ENCODE measurements around the gene CEP57. TPM values are rescaled to one million over a fixed set of nuclear protein-coding genes. Genes with fewer than 3 reads are reported as not detected.

The CEP57 gene
- total and polyA plus RNA-seq, 2 of the 13 experiments (the other 11 are each of a cell fraction or from before 2014, with no cell fraction given): 34.3 to 59.4 TPM

- TF ChIP-seq UBTF (CRISPR knock-in tag; IDR thresholded peaks at IDR 0.05): peak; percentile 92; the same call in 1 of the 2 replicates
- no peak; the same call in 1 of the 2 replicates for TF ChIP-seq HES4 (CRISPR knock-in tag; IDR thresholded peaks at IDR 0.05; ENCODE audit: borderline replicate concordance)
- TF ChIP-seq, protein P1, sequence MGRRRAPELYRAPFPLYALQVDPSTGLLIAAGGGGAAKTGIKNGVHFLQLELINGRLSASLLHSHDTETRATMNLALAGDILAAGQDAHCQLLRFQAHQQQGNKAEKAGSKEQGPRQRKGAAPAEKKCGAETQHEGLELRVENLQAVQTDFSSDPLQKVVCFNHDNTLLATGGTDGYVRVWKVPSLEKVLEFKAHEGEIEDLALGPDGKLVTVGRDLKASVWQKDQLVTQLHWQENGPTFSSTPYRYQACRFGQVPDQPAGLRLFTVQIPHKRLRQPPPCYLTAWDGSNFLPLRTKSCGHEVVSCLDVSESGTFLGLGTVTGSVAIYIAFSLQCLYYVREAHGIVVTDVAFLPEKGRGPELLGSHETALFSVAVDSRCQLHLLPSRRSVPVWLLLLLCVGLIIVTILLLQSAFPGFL (CRISPR knock-in tag; IDR thresholded peaks at IDR 0.05): no peak
- TF ChIP-seq ZNF280B (CRISPR knock-in tag; IDR thresholded peaks at IDR 0.05; ENCODE audit: borderline replicate concordance): peak; percentile 68; the same call in 1 of the 2 replicates
- no peak for TF ChIP-seq DBP (CRISPR knock-in tag; IDR thresholded peaks at IDR 0.05; ENCODE audit: not compliant biosample characterization)
- peak; percentile 97 for TF ChIP-seq SPEN (CRISPR knock-in tag; IDR thresholded peaks at IDR 0.05; ENCODE audit: low read depth)
- TF ChIP-seq NFAT5 (CRISPR knock-in tag; IDR thresholded peaks at IDR 0.05): no peak
- no peak for TF ChIP-seq HNRNPUL1 (IDR thresholded peaks at IDR 0.05; ENCODE audit: low read depth, low read length)
- TF ChIP-seq HOXD1 (CRISPR knock-in tag; IDR thresholded peaks at IDR 0.05): no peak
- TF ChIP-seq ZNF703 (CRISPR knock-in tag; IDR thresholded peaks at IDR 0.05; ENCODE audit: borderline replicate concordance): peak; percentile 90; the same call in 1 of the 2 replicates
- TF ChIP-seq ZNF562 (CRISPR knock-in tag; IDR thresholded peaks at IDR 0.05; ENCODE audit: borderline replicate concordance): no peak
- TF ChIP-seq, protein P2, sequence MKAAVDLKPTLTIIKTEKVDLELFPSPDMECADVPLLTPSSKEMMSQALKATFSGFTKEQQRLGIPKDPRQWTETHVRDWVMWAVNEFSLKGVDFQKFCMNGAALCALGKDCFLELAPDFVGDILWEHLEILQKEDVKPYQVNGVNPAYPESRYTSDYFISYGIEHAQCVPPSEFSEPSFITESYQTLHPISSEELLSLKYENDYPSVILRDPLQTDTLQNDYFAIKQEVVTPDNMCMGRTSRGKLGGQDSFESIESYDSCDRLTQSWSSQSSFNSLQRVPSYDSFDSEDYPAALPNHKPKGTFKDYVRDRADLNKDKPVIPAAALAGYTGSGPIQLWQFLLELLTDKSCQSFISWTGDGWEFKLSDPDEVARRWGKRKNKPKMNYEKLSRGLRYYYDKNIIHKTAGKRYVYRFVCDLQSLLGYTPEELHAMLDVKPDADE (CRISPR knock-in tag; IDR thresholded peaks at IDR 0.05): no peak
- no peak for TF ChIP-seq NFE2L1 (CRISPR knock-in tag; IDR thresholded peaks at IDR 0.05; ENCODE audit: borderline replicate concordance)
- TF ChIP-seq ZNF235 (CRISPR knock-in tag; IDR thresholded peaks at IDR 0.05; ENCODE audit: borderline replicate concordance): no peak
- TF ChIP-seq MED1 (CRISPR knock-in tag; IDR thresholded peaks at IDR 0.05): peak; percentile 55; the same call in 1 of the 2 replicates
Observed at GRCh38 chr11:95789506-95790122, 684 bp upstream of the CEP57 start, which contains the start of gene FAM76B (continued).
